Measurements from ENCODE around the gene CDH12.

CDH12 gene

DNA sequence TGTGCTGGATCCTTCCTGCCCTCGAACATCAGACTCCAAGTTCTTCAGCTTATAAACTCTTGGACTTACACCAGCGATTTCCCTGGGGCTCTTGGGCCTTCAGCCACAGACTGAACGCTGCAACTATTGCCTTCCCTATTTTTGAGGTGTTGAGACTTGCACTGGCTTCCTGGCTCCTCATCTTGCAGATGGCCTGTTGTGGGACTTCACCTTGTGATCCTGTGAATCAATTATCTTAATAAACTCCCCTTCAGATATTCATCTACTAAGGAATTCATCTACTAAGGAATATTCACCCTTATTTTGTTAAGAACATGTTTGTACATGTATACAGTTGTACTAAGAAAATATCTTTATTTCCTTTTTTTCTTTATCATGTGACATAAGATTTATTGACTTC is 1079.7 kb downstream of the CDH12 start:
- no peak for TF ChIP-seq FOXP2 (optimal IDR thresholded peaks at IDR 0.05; ENCODE audit: borderline replicate concordance, extremely low read depth, extremely low read length, insufficient read depth)
- TF ChIP-seq TAF1 (IDR thresholded peaks at IDR 0.05; ENCODE audit: borderline replicate concordance, insufficient read depth, low read length): no peak
- no peak for TF ChIP-seq SIN3A (IDR thresholded peaks at IDR 0.05; ENCODE audit: borderline replicate concordance, insufficient read depth, low read length)

DNA sequence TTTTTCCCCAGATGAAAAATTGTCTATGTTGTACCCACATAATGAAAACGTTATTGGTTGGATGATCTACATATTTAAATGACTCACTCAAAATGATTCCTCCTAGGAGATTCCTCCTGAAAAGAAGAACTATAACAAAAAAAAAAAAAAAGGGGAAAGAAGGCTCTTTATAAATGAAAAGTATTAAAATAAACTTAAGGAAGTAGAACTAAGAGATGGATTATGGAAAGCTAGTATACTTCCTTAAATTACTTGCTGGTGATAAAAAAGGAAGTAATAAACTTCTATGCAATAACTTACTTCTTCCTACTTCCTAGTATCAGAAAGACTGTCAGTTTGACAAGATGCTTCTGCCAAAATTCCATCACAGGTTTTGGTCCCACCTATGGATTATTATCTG is 1087.7 kb downstream of the CDH12 start:
- TF ChIP-seq POLR2AphosphoS5 (IDR thresholded peaks at IDR 0.05; ENCODE audit: low read depth, low read length): no peak
- no peak for TF ChIP-seq SIN3A (IDR thresholded peaks at IDR 0.05; ENCODE audit: borderline replicate concordance, insufficient read depth, low read length)
- TF ChIP-seq TAF1 (IDR thresholded peaks at IDR 0.05; ENCODE audit: borderline replicate concordance, insufficient read depth, low read length): no peak
- TF ChIP-seq FOXP2 (optimal IDR thresholded peaks at IDR 0.05; ENCODE audit: borderline replicate concordance, extremely low read depth, extremely low read length, insufficient read depth): no peak
- TF ChIP-seq, protein P1, sequence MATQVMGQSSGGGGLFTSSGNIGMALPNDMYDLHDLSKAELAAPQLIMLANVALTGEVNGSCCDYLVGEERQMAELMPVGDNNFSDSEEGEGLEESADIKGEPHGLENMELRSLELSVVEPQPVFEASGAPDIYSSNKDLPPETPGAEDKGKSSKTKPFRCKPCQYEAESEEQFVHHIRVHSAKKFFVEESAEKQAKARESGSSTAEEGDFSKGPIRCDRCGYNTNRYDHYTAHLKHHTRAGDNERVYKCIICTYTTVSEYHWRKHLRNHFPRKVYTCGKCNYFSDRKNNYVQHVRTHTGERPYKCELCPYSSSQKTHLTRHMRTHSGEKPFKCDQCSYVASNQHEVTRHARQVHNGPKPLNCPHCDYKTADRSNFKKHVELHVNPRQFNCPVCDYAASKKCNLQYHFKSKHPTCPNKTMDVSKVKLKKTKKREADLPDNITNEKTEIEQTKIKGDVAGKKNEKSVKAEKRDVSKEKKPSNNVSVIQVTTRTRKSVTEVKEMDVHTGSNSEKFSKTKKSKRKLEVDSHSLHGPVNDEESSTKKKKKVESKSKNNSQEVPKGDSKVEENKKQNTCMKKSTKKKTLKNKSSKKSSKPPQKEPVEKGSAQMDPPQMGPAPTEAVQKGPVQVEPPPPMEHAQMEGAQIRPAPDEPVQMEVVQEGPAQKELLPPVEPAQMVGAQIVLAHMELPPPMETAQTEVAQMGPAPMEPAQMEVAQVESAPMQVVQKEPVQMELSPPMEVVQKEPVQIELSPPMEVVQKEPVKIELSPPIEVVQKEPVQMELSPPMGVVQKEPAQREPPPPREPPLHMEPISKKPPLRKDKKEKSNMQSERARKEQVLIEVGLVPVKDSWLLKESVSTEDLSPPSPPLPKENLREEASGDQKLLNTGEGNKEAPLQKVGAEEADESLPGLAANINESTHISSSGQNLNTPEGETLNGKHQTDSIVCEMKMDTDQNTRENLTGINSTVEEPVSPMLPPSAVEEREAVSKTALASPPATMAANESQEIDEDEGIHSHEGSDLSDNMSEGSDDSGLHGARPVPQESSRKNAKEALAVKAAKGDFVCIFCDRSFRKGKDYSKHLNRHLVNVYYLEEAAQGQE (IDR thresholded peaks at IDR 0.05; ENCODE audit: insufficient read depth in 1 of 2, low read depth in 2 of 2, low read length in 2 of 2): no peak

DNA sequence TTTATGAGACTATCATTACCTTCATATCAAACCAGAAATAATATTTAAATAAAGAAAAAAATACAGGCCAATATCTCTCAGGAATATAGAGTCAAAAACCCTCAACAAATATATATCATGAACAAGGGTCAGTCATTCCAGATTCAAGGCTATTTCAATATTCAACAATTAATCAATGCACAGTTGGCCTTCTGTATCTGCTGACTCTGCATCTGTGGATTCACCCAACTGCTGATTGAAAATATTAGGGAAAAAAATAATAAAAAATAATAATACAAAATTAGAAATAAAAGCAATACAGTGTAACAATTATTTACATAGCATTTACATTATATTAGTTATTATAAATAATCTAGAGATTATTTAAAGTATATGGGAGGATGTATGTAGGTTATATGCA is 1114.0 kb downstream of the CDH12 start:
- TF ChIP-seq TAF1 (IDR thresholded peaks at IDR 0.05; ENCODE audit: borderline replicate concordance, insufficient read depth, low read length): no peak

DNA sequence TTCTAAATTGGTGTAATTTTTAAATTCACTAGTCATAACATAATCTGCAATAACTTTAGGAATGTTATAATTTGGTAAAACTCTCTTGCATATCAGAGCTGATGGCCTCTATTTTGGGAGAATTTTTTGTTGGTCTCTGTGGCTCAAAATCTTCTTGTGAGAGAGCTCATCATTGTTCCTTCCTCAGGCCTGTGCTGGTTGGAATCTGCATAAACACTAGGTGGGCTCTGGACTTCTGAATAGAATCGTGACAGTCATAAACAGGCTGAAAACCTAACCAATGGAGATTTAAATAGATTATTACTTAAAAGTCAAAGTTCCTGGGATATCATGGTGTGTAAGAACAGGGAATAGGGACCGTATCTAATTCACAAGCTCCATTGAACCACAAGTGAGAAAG is 1129.6 kb downstream of the CDH12 start:
- TF ChIP-seq, protein P1 (IDR thresholded peaks at IDR 0.05; ENCODE audit: insufficient read depth in 1 of 2, low read depth in 2 of 2, low read length in 2 of 2): no peak
- TF ChIP-seq POLR2AphosphoS5 (IDR thresholded peaks at IDR 0.05; ENCODE audit: low read depth, low read length): no peak
- TF ChIP-seq FOXP2 (optimal IDR thresholded peaks at IDR 0.05; ENCODE audit: borderline replicate concordance, extremely low read depth, extremely low read length, insufficient read depth): no peak
- no peak for TF ChIP-seq TAF1 (IDR thresholded peaks at IDR 0.05; ENCODE audit: borderline replicate concordance, insufficient read depth, low read length)
- no peak for TF ChIP-seq SIN3A (IDR thresholded peaks at IDR 0.05; ENCODE audit: borderline replicate concordance, insufficient read depth, low read length)

DNA sequence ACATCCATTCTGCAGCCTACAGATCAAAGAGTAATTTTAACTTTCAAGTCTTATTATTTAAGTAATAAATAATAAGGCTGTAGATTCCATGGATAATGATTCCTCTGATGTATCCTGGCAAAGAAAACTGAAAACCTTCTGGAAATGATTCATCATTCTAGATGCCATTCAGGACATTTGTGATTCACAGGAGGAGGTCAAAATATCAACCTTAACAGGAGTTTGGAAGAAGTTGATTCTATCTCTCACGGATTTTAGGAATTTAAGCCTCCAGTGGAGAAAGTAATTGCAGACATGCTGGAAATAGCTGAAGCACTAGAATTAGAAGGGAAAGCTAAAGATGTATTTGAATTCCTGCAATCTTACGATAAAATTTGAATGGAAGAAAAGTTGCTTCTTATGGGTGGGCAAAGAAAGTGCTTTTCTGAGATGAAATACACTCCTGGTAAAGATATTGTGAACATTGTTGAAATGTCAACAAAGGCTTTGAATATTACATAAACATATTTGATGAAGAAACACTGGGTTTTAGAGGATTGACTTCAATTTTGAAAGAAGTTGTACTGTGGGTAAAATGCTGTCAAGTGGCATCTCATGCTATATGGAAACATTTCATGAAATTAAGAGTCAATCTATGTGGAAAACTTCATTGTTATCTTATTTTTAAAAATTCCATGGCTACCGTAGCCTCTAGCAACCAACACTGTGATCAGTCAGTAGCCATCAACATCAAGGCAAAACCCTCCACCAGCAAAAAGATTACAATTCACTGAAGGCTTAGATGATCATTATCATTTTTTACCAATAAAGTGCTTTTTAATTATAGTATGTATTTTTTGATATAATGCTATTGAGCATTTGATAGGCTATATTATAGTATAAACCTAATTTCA is 1141.0 kb downstream of the CDH12 start:
- TF ChIP-seq TAF1 (IDR thresholded peaks at IDR 0.05; ENCODE audit: borderline replicate concordance, insufficient read depth, low read length) (no peak), FOXP2 (optimal IDR thresholded peaks at IDR 0.05; ENCODE audit: borderline replicate concordance, extremely low read depth, extremely low read length, insufficient read depth) (no peak), SIN3A (IDR thresholded peaks at IDR 0.05; ENCODE audit: borderline replicate concordance, insufficient read depth, low read length) (no peak), POLR2AphosphoS5 (IDR thresholded peaks at IDR 0.05; ENCODE audit: low read depth, low read length) (no peak)
- TF ChIP-seq, protein P1 (IDR thresholded peaks at IDR 0.05; ENCODE audit: insufficient read depth in 1 of 2, low read depth in 2 of 2, low read length in 2 of 2): no peak

DNA sequence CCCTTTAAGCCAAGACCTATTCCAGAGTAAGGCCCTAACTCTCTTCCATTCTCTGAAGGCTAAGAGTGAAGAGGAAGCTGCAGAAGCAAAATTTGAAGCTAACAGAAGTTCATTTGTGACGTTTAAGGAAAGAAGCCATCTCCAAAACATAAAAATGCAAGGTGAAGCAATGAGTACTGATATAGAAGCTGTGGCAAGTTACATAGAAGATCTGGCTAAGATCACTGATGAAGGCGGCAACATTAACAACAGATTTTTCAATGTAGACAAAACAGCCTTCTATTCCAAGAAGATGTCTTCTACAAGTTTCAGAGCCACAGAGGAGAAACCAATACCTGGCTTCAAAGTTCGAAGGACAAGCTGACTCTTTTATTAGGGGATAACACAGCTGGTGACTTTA is 1143.4 kb downstream of the CDH12 start:
- TF ChIP-seq FOXP2 (optimal IDR thresholded peaks at IDR 0.05; ENCODE audit: borderline replicate concordance, extremely low read depth, extremely low read length, insufficient read depth): no peak

All from PFSK-1 (cell line).